Right lobe of liver (tissue), 4 donors: ENCODE measurements around the gene RAD50.

Experiments used
- POLR2A ChIP-seq: fragments of 450-650 bp; IDR thresholded peaks from one replicate; pipeline ENCODE4 v1.6.1; 2017; ENCODE audit warnings: antibody characterized with exemption, mild to moderate bottlenecking
- TF ChIP-seq, protein P1 (sequence below), 4 donors: fragments of 200-600 bp in 3 of 4; fragments of 450-650 bp in 1 of 4; IDR thresholded peaks; one replicate each; pipeline versions ENCODE4 v1.5.1 to v1.8.0; 2016 to 2022; ENCODE audit warnings: antibody characterized with exemption in 4 of 4, mild to moderate bottlenecking in 2 of 4
- donor health status: DM: no; HTN: no; CAD: no.
- donor health status: DM: no; HTN: no; CAD: no.
- donor health status: DM: no; HTN: yes; CAD: no.

DNA sequence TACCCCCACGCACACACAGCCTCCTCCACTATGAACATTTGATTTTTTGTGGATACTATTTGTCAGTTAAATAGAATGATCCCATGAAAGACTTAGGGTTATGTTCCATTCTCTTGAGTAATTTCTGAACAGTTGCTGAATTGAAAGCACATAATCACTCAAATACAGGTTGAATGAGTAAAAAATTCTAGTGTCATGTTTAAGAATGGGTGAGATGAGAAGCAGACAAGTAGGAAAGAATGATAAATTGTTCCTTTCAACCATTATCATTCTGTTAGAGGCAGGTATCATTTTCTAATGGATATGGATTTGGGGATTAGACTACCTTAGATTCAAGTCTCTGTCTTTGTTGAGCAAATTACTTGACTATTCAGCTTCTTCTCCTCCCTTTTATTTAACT lies 19.3 kb downstream of the RAD50 start:
- TF ChIP-seq, protein P1, sequence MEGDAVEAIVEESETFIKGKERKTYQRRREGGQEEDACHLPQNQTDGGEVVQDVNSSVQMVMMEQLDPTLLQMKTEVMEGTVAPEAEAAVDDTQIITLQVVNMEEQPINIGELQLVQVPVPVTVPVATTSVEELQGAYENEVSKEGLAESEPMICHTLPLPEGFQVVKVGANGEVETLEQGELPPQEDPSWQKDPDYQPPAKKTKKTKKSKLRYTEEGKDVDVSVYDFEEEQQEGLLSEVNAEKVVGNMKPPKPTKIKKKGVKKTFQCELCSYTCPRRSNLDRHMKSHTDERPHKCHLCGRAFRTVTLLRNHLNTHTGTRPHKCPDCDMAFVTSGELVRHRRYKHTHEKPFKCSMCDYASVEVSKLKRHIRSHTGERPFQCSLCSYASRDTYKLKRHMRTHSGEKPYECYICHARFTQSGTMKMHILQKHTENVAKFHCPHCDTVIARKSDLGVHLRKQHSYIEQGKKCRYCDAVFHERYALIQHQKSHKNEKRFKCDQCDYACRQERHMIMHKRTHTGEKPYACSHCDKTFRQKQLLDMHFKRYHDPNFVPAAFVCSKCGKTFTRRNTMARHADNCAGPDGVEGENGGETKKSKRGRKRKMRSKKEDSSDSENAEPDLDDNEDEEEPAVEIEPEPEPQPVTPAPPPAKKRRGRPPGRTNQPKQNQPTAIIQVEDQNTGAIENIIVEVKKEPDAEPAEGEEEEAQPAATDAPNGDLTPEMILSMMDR (IDR thresholded peaks at IDR 0.05) = no peak
- no peak for TF ChIP-seq POLR2A
